ENCODE measurements around the gene GAMT.

The GAMT gene

DNA sequence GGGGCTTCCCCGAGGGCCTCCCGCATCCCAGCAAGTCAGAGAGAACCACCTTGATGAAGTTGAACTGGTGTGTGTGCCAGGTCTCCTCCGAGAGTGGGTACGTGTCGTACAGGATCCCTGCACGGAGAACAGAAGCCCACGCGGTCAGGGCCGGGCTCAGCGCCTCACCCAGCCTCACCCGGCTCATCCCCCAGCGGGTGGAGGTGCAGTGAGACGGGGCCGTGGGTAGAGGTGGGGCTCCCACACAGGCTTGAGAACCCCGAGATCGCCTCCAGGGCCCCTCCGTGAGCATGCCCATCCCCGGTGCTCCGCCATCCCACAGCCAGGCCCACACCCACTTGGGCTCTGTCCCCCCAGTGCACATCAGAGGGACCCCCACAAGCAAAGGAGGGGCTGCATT is 2.3 kb downstream of the GAMT start:
- ATAC-seq (ENCODE audit: insufficient read depth, low read depth), result no peak

GRCh38 chr19:1397838-1398237 is 3.5 kb downstream of the GAMT start:
- Histone ChIP-seq H3K9me3 (ENCODE audit: insufficient read depth, low read length, severe bottlenecking) (no peaks in the 10 kb centered on the region), H3K79me2 (ENCODE audit: insufficient read depth, low read length) (peaks cover 29% of the 10 kb centered on the region), H3K4me1 (ENCODE audit: insufficient read depth, low read length) (peaks cover 31% of the 10 kb centered on the region), H2AFZ (ENCODE audit: low read depth, low read length) (no peak overlapping the region), H3K27me3 (ENCODE audit: insufficient read depth, low read length, poor library complexity) (no peaks in the 10 kb centered on the region), H3K36me3 (ENCODE audit: insufficient read depth, low read length) (peaks cover 44% of the 10 kb centered on the region), H3K4me3 (ENCODE audit: low read depth in 1 of 2, low read length in 2 of 2) (no peak overlapping the region), H3K27ac (ENCODE audit: low read length) (no peak overlapping the region), H4K20me1 (ENCODE audit: insufficient read depth, low read length) (peaks cover 21% of the 10 kb centered on the region), H3K9ac (ENCODE audit: low read depth, low read length) (no peak overlapping the region), H3K4me2 (ENCODE audit: insufficient read depth, low read length) (no peak overlapping the region)
- no peak for ATAC-seq (ENCODE audit: insufficient read depth, low read depth)
- no peak for DNase-seq
- TF ChIP-seq EZH2 (IDR thresholded peaks at IDR 0.05; ENCODE audit: borderline replicate concordance, low read depth, low read length, severe bottlenecking), result no peak
- TF ChIP-seq, protein P1, sequence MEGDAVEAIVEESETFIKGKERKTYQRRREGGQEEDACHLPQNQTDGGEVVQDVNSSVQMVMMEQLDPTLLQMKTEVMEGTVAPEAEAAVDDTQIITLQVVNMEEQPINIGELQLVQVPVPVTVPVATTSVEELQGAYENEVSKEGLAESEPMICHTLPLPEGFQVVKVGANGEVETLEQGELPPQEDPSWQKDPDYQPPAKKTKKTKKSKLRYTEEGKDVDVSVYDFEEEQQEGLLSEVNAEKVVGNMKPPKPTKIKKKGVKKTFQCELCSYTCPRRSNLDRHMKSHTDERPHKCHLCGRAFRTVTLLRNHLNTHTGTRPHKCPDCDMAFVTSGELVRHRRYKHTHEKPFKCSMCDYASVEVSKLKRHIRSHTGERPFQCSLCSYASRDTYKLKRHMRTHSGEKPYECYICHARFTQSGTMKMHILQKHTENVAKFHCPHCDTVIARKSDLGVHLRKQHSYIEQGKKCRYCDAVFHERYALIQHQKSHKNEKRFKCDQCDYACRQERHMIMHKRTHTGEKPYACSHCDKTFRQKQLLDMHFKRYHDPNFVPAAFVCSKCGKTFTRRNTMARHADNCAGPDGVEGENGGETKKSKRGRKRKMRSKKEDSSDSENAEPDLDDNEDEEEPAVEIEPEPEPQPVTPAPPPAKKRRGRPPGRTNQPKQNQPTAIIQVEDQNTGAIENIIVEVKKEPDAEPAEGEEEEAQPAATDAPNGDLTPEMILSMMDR (IDR thresholded peaks at IDR 0.05; ENCODE audit: borderline replicate concordance, extremely low read depth, low read length, poor library complexity, severe bottlenecking), result no peak

More for the DNA sequence above, 2.3 kb downstream of the GAMT start:
- Histone ChIP-seq H3K36me3 (ENCODE audit: insufficient read depth, low read length) (peaks cover 31% of the 10 kb centered on the region), H3K27me3 (ENCODE audit: insufficient read depth, low read length, poor library complexity) (no peaks in the 10 kb centered on the region), H3K9me3 (ENCODE audit: insufficient read depth, low read length, severe bottlenecking) (no peaks in the 10 kb centered on the region), H3K4me1 (ENCODE audit: insufficient read depth, low read length) (peaks cover 31% of the 10 kb centered on the region), H3K9ac (ENCODE audit: low read depth, low read length) (no peak overlapping the region), H3K4me3 (ENCODE audit: low read depth in 1 of 2, low read length in 2 of 2) (no peak overlapping the region), H2AFZ (ENCODE audit: low read depth, low read length) (no peak overlapping the region), H3K79me2 (ENCODE audit: insufficient read depth, low read length) (peaks cover 29% of the 10 kb centered on the region), H4K20me1 (ENCODE audit: insufficient read depth, low read length) (peaks cover 21% of the 10 kb centered on the region), H3K4me2 (ENCODE audit: insufficient read depth, low read length) (peak overlapping the region; percentile 85; the same call in 1 of the 2 replicates), H3K27ac (ENCODE audit: low read length) (no peak overlapping the region)
- no peak for TF ChIP-seq EZH2 (IDR thresholded peaks at IDR 0.05; ENCODE audit: borderline replicate concordance, low read depth, low read length, severe bottlenecking)
- TF ChIP-seq, protein P1 (IDR thresholded peaks at IDR 0.05; ENCODE audit: borderline replicate concordance, extremely low read depth, low read length, poor library complexity, severe bottlenecking), result no peak
- DNase-seq, result no peak

DNA sequence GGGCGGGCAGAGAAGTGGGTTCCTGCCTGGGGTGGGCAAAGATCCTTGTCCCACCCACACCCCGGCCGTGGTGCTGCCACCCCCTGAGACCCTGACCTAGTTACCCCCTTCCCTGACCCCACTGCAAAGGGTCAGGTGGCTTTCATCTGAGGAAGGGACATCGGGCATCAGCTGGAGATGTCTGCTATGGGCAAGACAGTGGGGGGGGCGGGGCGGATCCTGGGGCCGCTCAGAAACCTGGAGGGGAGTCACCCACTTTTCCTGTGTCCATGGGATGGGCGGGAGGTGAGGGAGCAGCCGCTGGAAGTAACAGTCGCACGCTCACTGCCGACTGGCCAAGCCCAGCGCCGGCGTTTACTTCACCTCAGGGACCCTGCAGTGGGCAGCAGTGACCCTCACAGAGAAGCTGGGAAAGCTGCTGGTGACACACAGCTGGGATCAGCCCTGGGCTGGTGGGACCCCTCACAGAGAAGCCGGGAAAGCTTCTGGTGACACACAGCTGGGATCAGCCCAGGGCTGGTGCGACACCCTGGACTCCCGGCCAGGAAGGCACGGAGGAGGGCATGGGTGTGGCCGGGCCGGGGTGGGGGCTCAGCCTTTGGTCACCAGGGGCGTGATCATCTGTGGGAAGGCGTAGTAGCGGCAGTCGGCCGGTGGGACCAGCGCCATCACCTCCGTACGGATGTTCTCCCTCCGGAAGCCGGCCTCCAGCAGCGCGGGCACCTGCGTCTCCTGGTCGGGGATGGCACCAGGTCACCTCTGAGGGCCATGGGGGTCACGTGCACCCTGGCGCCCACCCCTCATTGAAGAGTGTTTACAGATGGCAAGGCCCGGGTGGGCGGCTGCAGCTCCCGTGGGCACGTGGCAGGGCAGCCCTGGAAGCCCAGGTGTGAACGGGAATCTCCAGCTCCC is 4.3 kb downstream of the GAMT start:
- Histone ChIP-seq H3K9me3 (ENCODE audit: insufficient read depth, low read length, severe bottlenecking) (no peaks in the 10 kb centered on the region), H3K27me3 (ENCODE audit: insufficient read depth, low read length, poor library complexity) (no peaks in the 10 kb centered on the region), H4K20me1 (ENCODE audit: insufficient read depth, low read length) (peaks cover 21% of the 10 kb centered on the region), H3K79me2 (ENCODE audit: insufficient read depth, low read length) (peaks cover 29% of the 10 kb centered on the region), H3K36me3 (ENCODE audit: insufficient read depth, low read length) (peaks cover 52% of the 10 kb centered on the region), H3K9ac (ENCODE audit: low read depth, low read length) (no peak overlapping the region), H2AFZ (ENCODE audit: low read depth, low read length) (no peak overlapping the region), H3K4me2 (ENCODE audit: insufficient read depth, low read length) (no peak overlapping the region), H3K4me3 (ENCODE audit: low read depth in 1 of 2, low read length in 2 of 2) (no peak overlapping the region), H3K27ac (ENCODE audit: low read length) (no peak overlapping the region), H3K4me1 (ENCODE audit: insufficient read depth, low read length) (peaks cover 24% of the 10 kb centered on the region)
- DNase-seq (no peak), ATAC-seq (ENCODE audit: insufficient read depth, low read depth) (no peak)
- TF ChIP-seq EZH2 (IDR thresholded peaks at IDR 0.05; ENCODE audit: borderline replicate concordance, low read depth, low read length, severe bottlenecking), result no peak
- TF ChIP-seq, protein P1 (IDR thresholded peaks at IDR 0.05; ENCODE audit: borderline replicate concordance, extremely low read depth, low read length, poor library complexity, severe bottlenecking), result no peak
